Esophagus squamous epithelium (tissue), 5 donors: ENCODE results near the gene OR2AT4. TPM values are rescaled to one million over a fixed set of nuclear protein-coding genes. Genes with fewer than 3 reads are reported as not detected.

Experiments
- DNase-seq: peaks from one replicate; lab custom pipeline; 2025; lab: John Stamatoyannopoulos, UW
- H3K27ac ChIP-seq, 4 donors: fragments of 200-600 bp; sonication (generic); one replicate each; pipeline ENCODE4 v1.5.1; 2016 to 2019; ENCODE audit warnings: mild to moderate bottlenecking in 1 of 4
- H3K27me3 ChIP-seq, 4 donors: fragments of 200-600 bp; sonication (generic); 1 replicate in 3 of 4; 2 replicates in 1 of 4; pipeline versions ENCODE4 v1.5.1 to v1.6.0; 2017 to 2021; ENCODE audit warnings: antibody characterized with exemption in 1 of 4
- H3K36me3 ChIP-seq, 3 donors: fragments of 200-600 bp; sonication (generic); one replicate each; pipeline ENCODE4 v1.5.1; 2016 to 2019
- H3K4me1 ChIP-seq, 3 donors: fragments of 200-600 bp; sonication (generic); one replicate each; pipeline ENCODE4 v1.5.1; 2017 to 2019
- H3K4me3 ChIP-seq, 4 donors: fragments of 200-600 bp; sonication (generic); 1 replicate in 3 of 4; 2 replicates in 1 of 4; pipeline ENCODE4 v1.5.1; 2016 to 2019; ENCODE audit warnings: mild to moderate bottlenecking in 2 of 4, moderate library complexity in 1 of 4
- H3K9me3 ChIP-seq, 3 donors: fragments of 200-600 bp; sonication (generic); one replicate each; pipeline ENCODE4 v1.5.1; 2016 to 2019
- POLR2A ChIP-seq, 4 donors: fragments of 450-650 bp; IDR thresholded peaks; one replicate each; pipeline ENCODE4 v1.6.1; 2017; ENCODE audit warnings: antibody characterized with exemption in 4 of 4, mild to moderate bottlenecking in 4 of 4, moderate library complexity in 3 of 4
- WGBS, 2 donors: methylation state at CpG; one replicate each; pipeline ENCODE4 v1.1.5; 2018; 5-methylcytosine and 5-hydroxymethylcytosine counted together
- intact Hi-C: fragments of 100-400 bp; cut with DNase I; formaldehyde crosslinking; loops from one replicate; pipeline ENCODE4 v1.15.0; 2022
- total RNA-seq, 4 donors: library from RNA; depleted of rRNA; stranded (reverse); fragments of >200 nt; gene quantifications; one replicate each; pipeline ENCODE4 v1.1.0, GENCODE V29; 2016
- TF ChIP-seq, protein P1 (sequence below), 6 experiments: fragments of 450-650 bp in 4 of 6; fragments of 200-600 bp in 2 of 6; sonication (generic) in 2 of 6; IDR thresholded peaks; one replicate each; pipeline ENCODE4 v1.5.1; 2016 to 2019; ENCODE audit warnings: antibody characterized with exemption in 6 of 6, mild to moderate bottlenecking in 4 of 6, moderate library complexity in 4 of 6
- donor health status: DM: yes; HTN: yes; CAD: no.

Gene OR2AT4
- total RNA-seq, 4 donors from 2014 or later, result not detected

DNA sequence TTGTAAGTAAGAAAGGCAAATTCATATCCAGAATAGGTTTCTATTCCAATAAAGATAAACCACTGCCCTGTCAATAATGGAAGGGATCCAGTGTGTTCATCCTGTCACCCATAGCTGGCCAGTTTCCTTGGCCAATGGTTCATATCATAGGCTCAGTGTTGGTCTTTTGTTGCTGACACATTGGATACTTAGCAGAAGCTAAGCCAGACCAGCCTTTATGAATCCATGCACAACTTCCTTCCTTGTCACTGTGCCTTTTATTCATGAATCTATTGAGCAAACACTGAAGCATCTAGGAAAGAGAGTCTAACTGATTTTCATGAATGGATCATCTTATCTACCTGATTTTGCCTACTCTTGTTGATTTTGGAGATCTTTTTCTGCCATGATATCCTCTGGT is 20.0 kb downstream of the OR2AT4 start:
- H3K27ac ChIP-seq, result no peak overlapping the region
- peaks cover 0 to 14% (median 0%) of the 10 kb centered on the region in 4 donors for H3K27me3 ChIP-seq
- H3K36me3 ChIP-seq, result no peaks in the 10 kb centered on the region
- H3K4me3 ChIP-seq, result no peak overlapping the region
- intact Hi-C loops, result no loop called here
- DNase-seq, result no peak
- no peaks in the 10 kb centered on the region for H3K9me3 ChIP-seq
- TF ChIP-seq, protein P1, sequence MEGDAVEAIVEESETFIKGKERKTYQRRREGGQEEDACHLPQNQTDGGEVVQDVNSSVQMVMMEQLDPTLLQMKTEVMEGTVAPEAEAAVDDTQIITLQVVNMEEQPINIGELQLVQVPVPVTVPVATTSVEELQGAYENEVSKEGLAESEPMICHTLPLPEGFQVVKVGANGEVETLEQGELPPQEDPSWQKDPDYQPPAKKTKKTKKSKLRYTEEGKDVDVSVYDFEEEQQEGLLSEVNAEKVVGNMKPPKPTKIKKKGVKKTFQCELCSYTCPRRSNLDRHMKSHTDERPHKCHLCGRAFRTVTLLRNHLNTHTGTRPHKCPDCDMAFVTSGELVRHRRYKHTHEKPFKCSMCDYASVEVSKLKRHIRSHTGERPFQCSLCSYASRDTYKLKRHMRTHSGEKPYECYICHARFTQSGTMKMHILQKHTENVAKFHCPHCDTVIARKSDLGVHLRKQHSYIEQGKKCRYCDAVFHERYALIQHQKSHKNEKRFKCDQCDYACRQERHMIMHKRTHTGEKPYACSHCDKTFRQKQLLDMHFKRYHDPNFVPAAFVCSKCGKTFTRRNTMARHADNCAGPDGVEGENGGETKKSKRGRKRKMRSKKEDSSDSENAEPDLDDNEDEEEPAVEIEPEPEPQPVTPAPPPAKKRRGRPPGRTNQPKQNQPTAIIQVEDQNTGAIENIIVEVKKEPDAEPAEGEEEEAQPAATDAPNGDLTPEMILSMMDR (IDR thresholded peaks at IDR 0.05), result no peak
- no peak for TF ChIP-seq POLR2A (IDR thresholded peaks at IDR 0.05)
- no peaks in the 10 kb centered on the region for H3K4me1 ChIP-seq

DNA sequence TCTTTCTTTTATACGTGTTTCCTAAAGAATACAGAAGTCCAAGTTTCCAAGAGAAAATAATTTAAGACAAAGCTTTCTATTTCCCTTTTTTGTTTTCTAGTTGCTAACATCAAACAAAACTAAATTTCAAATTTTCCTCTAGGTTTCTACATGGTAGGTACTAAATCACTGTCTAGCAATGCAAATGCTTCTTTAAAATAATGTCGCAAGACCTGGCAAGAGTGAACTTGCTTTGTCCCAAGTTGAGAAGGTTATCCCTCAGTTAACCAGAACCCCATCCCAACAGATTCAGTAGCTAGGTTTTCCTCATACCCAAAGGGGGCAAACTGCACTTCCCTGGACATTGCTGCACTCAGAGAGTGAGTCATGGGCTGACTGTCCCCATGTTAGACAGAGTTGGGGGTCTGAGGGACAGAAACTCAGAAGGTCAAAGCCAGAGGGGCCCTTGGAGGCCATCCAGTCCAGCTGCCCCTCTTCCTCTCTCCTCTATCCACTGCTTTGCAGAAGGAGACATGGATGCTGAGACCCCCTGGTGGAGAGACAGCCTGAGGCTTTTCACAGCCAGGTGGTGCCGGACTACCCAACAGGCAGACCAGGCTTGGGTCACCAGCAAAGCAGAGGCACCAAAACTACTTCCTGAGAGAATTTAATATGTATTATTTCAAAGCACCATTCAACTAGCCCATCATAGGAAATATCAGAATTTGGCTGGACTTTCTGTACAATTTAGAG is 23.1 kb downstream of the OR2AT4 start:
- Histone ChIP-seq H3K27me3 (peaks cover 0 to 18% (median 0%) of the 10 kb centered on the region in 4 donors), H3K4me3 (no peak overlapping the region), H3K4me1 (no peaks in the 10 kb centered on the region), H3K27ac (no peak overlapping the region), H3K9me3 (no peaks in the 10 kb centered on the region), H3K36me3 (no peaks in the 10 kb centered on the region)
- DNase-seq, result no peak
- TF ChIP-seq, protein P1 (IDR thresholded peaks at IDR 0.05), result no peak
- TF ChIP-seq POLR2A (IDR thresholded peaks at IDR 0.05), result no peak
- intact Hi-C loops, result no loop called here
- WGBS, 2 donors, result 81 to 83% methylated on average over 3 of the region's 3 CpGs

DNA sequence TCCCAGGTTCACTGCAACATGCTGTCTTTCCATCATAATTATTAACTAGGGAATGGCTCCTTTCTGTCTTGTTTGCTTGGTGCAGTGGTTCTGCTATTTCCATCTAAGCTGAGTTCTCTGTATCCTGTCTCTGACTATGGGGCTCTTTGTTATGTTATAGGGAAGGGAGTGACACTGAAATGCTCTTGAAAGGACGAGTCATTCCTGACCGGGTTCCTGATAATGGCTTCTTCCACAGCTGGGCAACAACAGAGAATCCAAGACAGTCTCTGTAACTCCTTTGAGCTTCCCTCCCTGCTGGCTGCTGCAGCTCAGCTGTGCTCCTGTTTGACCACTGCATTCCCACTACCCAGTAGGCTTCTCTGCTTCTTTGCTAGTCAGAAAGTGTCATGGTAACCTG is 24.1 kb downstream of the OR2AT4 start:
- 16 to 33% methylated on average over 1 to 2 of the region's 2 CpGs for WGBS, 2 donors
- H3K36me3 ChIP-seq, result no peaks in the 10 kb centered on the region

DNA sequence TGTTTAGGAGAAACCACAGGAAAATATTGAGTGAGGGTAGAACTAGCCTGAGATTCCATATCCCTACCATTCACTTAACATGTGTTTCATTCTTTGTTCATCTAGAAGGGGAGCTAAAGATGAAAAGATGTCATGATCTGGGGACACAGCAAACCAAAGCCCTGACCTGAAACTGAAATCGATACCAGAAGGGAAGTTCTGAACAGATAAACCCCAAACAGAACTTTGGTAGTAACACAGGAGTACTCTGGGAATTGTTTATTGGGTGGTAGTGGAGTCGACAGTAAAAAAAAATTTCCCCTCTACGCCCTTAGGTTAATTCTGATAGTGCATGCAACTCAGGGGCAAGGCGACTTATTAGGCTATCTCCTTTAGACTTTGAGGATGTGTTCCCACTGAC is 27.2 kb downstream of the OR2AT4 start:
- 61 to 78% methylated on average over 4 of the region's 4 CpGs for WGBS, 2 donors
- intact Hi-C loops, result no loop called here
- Histone ChIP-seq H3K4me1 (no peaks in the 10 kb centered on the region), H3K4me3 (no peak overlapping the region), H3K36me3 (no peaks in the 10 kb centered on the region), H3K27me3 (peaks cover 0 to 25% (median 0%) of the 10 kb centered on the region in 4 donors), H3K9me3 (no peaks in the 10 kb centered on the region), H3K27ac (no peak overlapping the region)
- TF ChIP-seq POLR2A (IDR thresholded peaks at IDR 0.05), result no peak
- TF ChIP-seq, protein P1 (IDR thresholded peaks at IDR 0.05), result no peak
- DNase-seq, result no peak

More for the DNA sequence above, 24.1 kb downstream of the OR2AT4 start:
- TF ChIP-seq POLR2A (IDR thresholded peaks at IDR 0.05), result no peak
- TF ChIP-seq, protein P1 (IDR thresholded peaks at IDR 0.05), result no peak
- no peak for DNase-seq
- Histone ChIP-seq H3K27me3 (peaks cover 0 to 20% (median 0%) of the 10 kb centered on the region in 4 donors), H3K9me3 (no peaks in the 10 kb centered on the region), H3K4me1 (no peaks in the 10 kb centered on the region), H3K27ac (no peak overlapping the region), H3K4me3 (no peak overlapping the region)
- intact Hi-C loops, result no loop called here

DNA sequence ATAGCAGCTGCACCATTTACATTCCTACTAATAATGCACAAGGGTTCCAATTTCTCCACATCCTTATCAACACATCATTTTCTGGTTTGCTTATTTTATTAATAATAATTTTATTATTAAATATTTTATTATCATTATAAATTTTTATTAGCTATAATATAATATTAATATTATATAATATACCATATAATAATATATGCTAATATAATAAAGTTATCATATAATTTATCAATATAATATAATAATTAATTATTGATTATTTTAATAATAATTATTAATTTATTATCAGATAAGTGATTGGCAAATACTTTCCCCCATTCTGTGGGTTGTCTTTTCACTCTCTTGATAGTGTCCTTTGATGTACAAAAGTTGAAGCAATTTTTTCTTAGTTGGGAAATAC is 27.7 kb downstream of the OR2AT4 start:
- intact Hi-C loops, result no loop called here
- no peaks in the 10 kb centered on the region for H3K36me3 ChIP-seq
- no peaks in the 10 kb centered on the region for H3K4me1 ChIP-seq
- peaks cover 0 to 25% (median 0%) of the 10 kb centered on the region in 4 donors for H3K27me3 ChIP-seq
- H3K27ac ChIP-seq, result no peak overlapping the region
- no peak for DNase-seq
- H3K9me3 ChIP-seq, result no peaks in the 10 kb centered on the region
- TF ChIP-seq, protein P1 (IDR thresholded peaks at IDR 0.05), result no peak
- no peak for TF ChIP-seq POLR2A (IDR thresholded peaks at IDR 0.05)
- no peak overlapping the region for H3K4me3 ChIP-seq
